Iris pigment epithelial cell (primary cell): Measurements from ENCODE around the gene ZNF764.
"Not testable (repeated sequence)": the region's sequence is repeated elsewhere in the genome, so short reads cannot be mapped to it uniquely, and the experiment has no call there.

ENCODE experiments used
- DNase-seq: peaks from one replicate; pipeline ENCODE4 v3.0.0-alpha.2; 2011; ENCODE audit warnings: low read depth

The ZNF764 gene

GRCh38 chr16:30557957-30558788 lies at the start of gene ZNF764:
Gene ZNF764 (minus strand): TSS chr16:30558374. CDS start chr16:30558182, 192 bp downstream.
- DNase-seq, result peak; percentile 98

- DNase-seq, result no peak
These were observed 47.8 kb upstream of the ZNF764 start for GRCh38 chr16:30606004-30606403.

- no peak for DNase-seq
These were observed 47.0 kb upstream of the ZNF764 start for GRCh38 chr16:30605158-30605557.

- DNase-seq, result no peak
These were observed 46.3 kb upstream of the ZNF764 start for GRCh38 chr16:30604316-30604947.

- DNase-seq, result no peak
These were observed 45.8 kb upstream of the ZNF764 start for GRCh38 chr16:30603945-30604315.

GRCh38 chr16:30602616-30603277 lies 44.6 kb upstream of the ZNF764 start:
- no peak for DNase-seq

GRCh38 chr16:30601966-30602365 lies 43.8 kb upstream of the ZNF764 start:
- DNase-seq, result no peak

- DNase-seq, result no peak
These were observed 42.8 kb upstream of the ZNF764 start for GRCh38 chr16:30600929-30601328.

GRCh38 chr16:30600215-30600614 lies 42.0 kb upstream of the ZNF764 start:
- DNase-seq, result no peak

GRCh38 chr16:30592871-30593270 lies 34.7 kb upstream of the ZNF764 start:
- no peak for DNase-seq

- DNase-seq, result not testable (repeated sequence)
These were observed 32.7 kb upstream of the ZNF764 start for GRCh38 chr16:30590869-30591268.

GRCh38 chr16:30589582-30589981 lies 31.4 kb upstream of the ZNF764 start:
- DNase-seq, result not testable (repeated sequence)

GRCh38 chr16:30588651-30589050 lies 30.5 kb upstream of the ZNF764 start:
- DNase-seq, result no peak

- peak; percentile 99 for DNase-seq
These were observed 27.4 kb upstream of the ZNF764 start, which contains the start of gene ZNF785 for GRCh38 chr16:30585400-30586191. Gene ZNF785 (minus strand): TSS chr16:30585697. CDS start chr16:30585611, 86 bp downstream.

- no peak for DNase-seq
These were observed 26.8 kb upstream of the ZNF764 start for GRCh38 chr16:30585022-30585399.

- no peak for DNase-seq
These were observed 24.6 kb upstream of the ZNF764 start for GRCh38 chr16:30582611-30583340.

- no peak for DNase-seq
These were observed 23.3 kb upstream of the ZNF764 start for GRCh38 chr16:30581457-30581856.

- DNase-seq, result no peak
These were observed 16.5 kb upstream of the ZNF764 start for GRCh38 chr16:30574678-30575077.

- peak; percentile 99 for DNase-seq
These were observed 13.5 kb upstream of the ZNF764 start, which contains the start of gene ZNF688 for GRCh38 chr16:30571445-30572322. Gene ZNF688 (minus strand): TSS chr16:30571714. CDS start chr16:30571629, 85 bp downstream.
